ENCODE measurements around the gene NDUFB2. TPM values are rescaled to one million over a fixed set of nuclear protein-coding genes. Genes with fewer than 3 reads are reported as not detected.

The NDUFB2 gene
- total RNA-seq, 1 donor from 2014 or later, result 257 TPM

GRCh38 chr7:140678816-140679130 lies 17.7 kb upstream of the NDUFB2 start:
- Histone ChIP-seq H3K4me3 (no peak overlapping the region), H3K27me3 (no peaks in the 10 kb centered on the region), H3K36me3 (peaks cover 0 to 18% of the 10 kb centered on the region in 2 donors), H3K4me1 (peaks cover 21% of the 10 kb centered on the region), H3K9me3 (no peaks in the 10 kb centered on the region), H3K27ac (no peak overlapping the region)
- intact Hi-C loops (cut with DNase I), result no loop called here
- TF ChIP-seq, protein P1, sequence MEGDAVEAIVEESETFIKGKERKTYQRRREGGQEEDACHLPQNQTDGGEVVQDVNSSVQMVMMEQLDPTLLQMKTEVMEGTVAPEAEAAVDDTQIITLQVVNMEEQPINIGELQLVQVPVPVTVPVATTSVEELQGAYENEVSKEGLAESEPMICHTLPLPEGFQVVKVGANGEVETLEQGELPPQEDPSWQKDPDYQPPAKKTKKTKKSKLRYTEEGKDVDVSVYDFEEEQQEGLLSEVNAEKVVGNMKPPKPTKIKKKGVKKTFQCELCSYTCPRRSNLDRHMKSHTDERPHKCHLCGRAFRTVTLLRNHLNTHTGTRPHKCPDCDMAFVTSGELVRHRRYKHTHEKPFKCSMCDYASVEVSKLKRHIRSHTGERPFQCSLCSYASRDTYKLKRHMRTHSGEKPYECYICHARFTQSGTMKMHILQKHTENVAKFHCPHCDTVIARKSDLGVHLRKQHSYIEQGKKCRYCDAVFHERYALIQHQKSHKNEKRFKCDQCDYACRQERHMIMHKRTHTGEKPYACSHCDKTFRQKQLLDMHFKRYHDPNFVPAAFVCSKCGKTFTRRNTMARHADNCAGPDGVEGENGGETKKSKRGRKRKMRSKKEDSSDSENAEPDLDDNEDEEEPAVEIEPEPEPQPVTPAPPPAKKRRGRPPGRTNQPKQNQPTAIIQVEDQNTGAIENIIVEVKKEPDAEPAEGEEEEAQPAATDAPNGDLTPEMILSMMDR (IDR thresholded peaks at IDR 0.05), result no peak
- TF ChIP-seq POLR2AphosphoS5 (IDR thresholded peaks at IDR 0.05; ENCODE audit: insufficient read depth in 1 of 2, low read depth in 1 of 2), result no peak
- no peak for TF ChIP-seq POLR2A (IDR thresholded peaks at IDR 0.05)
- no peak for DNase-seq (ENCODE audit: extremely low spot score in 2 of 2)

GRCh38 chr7:140679186-140679585 lies 17.3 kb upstream of the NDUFB2 start:
- no peak overlapping the region for H3K27ac ChIP-seq
- H3K27me3 ChIP-seq, result no peaks in the 10 kb centered on the region
- no peak overlapping the region for H3K4me3 ChIP-seq
- H3K36me3 ChIP-seq, result peaks cover 0 to 18% of the 10 kb centered on the region in 2 donors
- DNase-seq (ENCODE audit: extremely low spot score in 2 of 2), result no peak
- intact Hi-C loops (cut with DNase I), result no loop called here
- H3K9me3 ChIP-seq, result no peaks in the 10 kb centered on the region
- H3K4me1 ChIP-seq, result peaks cover 17% of the 10 kb centered on the region
- TF ChIP-seq POLR2AphosphoS5 (IDR thresholded peaks at IDR 0.05; ENCODE audit: insufficient read depth in 1 of 2, low read depth in 1 of 2), result no peak
- TF ChIP-seq POLR2A (IDR thresholded peaks at IDR 0.05), result no peak
- TF ChIP-seq, protein P1 (IDR thresholded peaks at IDR 0.05), result no peak

GRCh38 chr7:140680886-140681285 lies 15.6 kb upstream of the NDUFB2 start:
- Histone ChIP-seq H3K27me3 (no peaks in the 10 kb centered on the region), H3K4me3 (no peak overlapping the region), H3K4me1 (no peaks in the 10 kb centered on the region), H3K36me3 (peaks cover 0 to 18% of the 10 kb centered on the region in 2 donors), H3K9me3 (no peaks in the 10 kb centered on the region), H3K27ac (no peak overlapping the region)
- TF ChIP-seq POLR2AphosphoS5 (IDR thresholded peaks at IDR 0.05; ENCODE audit: insufficient read depth in 1 of 2, low read depth in 1 of 2), result no peak
- DNase-seq (ENCODE audit: extremely low spot score in 2 of 2), result no peak
- intact Hi-C loops (cut with DNase I), result no loop called here

- H3K4me1 ChIP-seq, result no peaks in the 10 kb centered on the region
- no peaks in the 10 kb centered on the region for H3K27me3 ChIP-seq
- DNase-seq (ENCODE audit: extremely low spot score in 2 of 2), result no peak
- H3K9me3 ChIP-seq, result no peaks in the 10 kb centered on the region
- TF ChIP-seq POLR2A (IDR thresholded peaks at IDR 0.05) (no peak), POLR2AphosphoS5 (IDR thresholded peaks at IDR 0.05; ENCODE audit: insufficient read depth in 1 of 2, low read depth in 1 of 2) (no peak)
- TF ChIP-seq, protein P1 (IDR thresholded peaks at IDR 0.05), result no peak
- no peak overlapping the region for H3K27ac ChIP-seq
- intact Hi-C loops (cut with DNase I), result no loop called here
- no peak overlapping the region for H3K4me3 ChIP-seq
- peaks cover 0 to 20% of the 10 kb centered on the region in 2 donors for H3K36me3 ChIP-seq
Measured at GRCh38 chr7:140681766-140682165, 14.7 kb upstream of the NDUFB2 start.

GRCh38 chr7:140683657-140684056 lies 12.9 kb upstream of the NDUFB2 start:
- intact Hi-C loops (cut with DNase I), result no loop called here
- H3K9me3 ChIP-seq, result no peaks in the 10 kb centered on the region
- no peak overlapping the region for H3K27ac ChIP-seq
- DNase-seq (ENCODE audit: extremely low spot score in 2 of 2), result no peak
- no peak for TF ChIP-seq POLR2AphosphoS5 (IDR thresholded peaks at IDR 0.05; ENCODE audit: insufficient read depth in 1 of 2, low read depth in 1 of 2)
- TF ChIP-seq, protein P1 (IDR thresholded peaks at IDR 0.05), result no peak
- no peak for TF ChIP-seq POLR2A (IDR thresholded peaks at IDR 0.05)
- no peaks in the 10 kb centered on the region for H3K27me3 ChIP-seq
- H3K4me1 ChIP-seq, result no peaks in the 10 kb centered on the region
- H3K4me3 ChIP-seq, result no peak overlapping the region
- H3K36me3 ChIP-seq, result peaks cover 0 to 26% of the 10 kb centered on the region in 2 donors
